Muscle of leg (tissue), 11 donors: ENCODE data around the gene CRELD1. TPM values are rescaled to one million over a fixed set of nuclear protein-coding genes. Genes with fewer than 3 reads are reported as not detected.

Source experiments
- DNase-seq: peaks from one replicate; pipeline ENCODE4 v3.0.0; 2013
- H3K27ac ChIP-seq: one replicate; pipeline ENCODE4 v1.5.1; 2013; ENCODE audit warnings: mild to moderate bottlenecking, low read length, control low read depth
- H3K27me3 ChIP-seq: one replicate; pipeline ENCODE4 v1.6.1; 2013; ENCODE audit warnings: low read length; ENCODE audit not compliant: control insufficient read depth, insufficient read depth
- H3K36me3 ChIP-seq: one replicate; pipeline ENCODE4 v1.6.1; 2013; ENCODE audit warnings: low read length; ENCODE audit not compliant: control insufficient read depth, insufficient read depth
- H3K4me1 ChIP-seq: one replicate; pipeline ENCODE4 v1.6.1; 2013; ENCODE audit warnings: low read length; ENCODE audit not compliant: control insufficient read depth, insufficient read depth
- H3K4me3 ChIP-seq: one replicate; pipeline ENCODE4 v1.5.1; 2013; ENCODE audit warnings: low read length, control low read depth
- H3K9me3 ChIP-seq: replicated peaks from 2 replicates; pipeline ENCODE4 v1.6.1; 2013; ENCODE audit warnings: low read depth, low read length; ENCODE audit not compliant: control insufficient read depth
- WGBS: methylation state at CpG from one replicate; pipeline ENCODE4 v1.1.5; 2013; ENCODE audit warnings: missing lambda C conversion rate; ENCODE audit not compliant: insufficient coverage; 5-methylcytosine and 5-hydroxymethylcytosine counted together
- polyA plus RNA-seq, 8 donors: library from polyadenylated mRNA; unstranded; fragments of 120-200 nt; gene quantifications; one replicate each; pipeline versions ENCODE4 v1.2.1 to v1.2.3, GENCODE V29; 2013; ENCODE audit warnings: inconsistent platforms in 1 of 8, low replicate concordance in 1 of 8; ENCODE audit not compliant: insufficient read length in 8 of 8, insufficient read depth in 1 of 8
- total RNA-seq: library from RNA; stranded (reverse); fragments of 120-200 nt; gene quantifications from one replicate; pipeline ENCODE4 v1.2.4, GENCODE V29; 2013

The CRELD1 gene
- total and polyA plus RNA-seq, 9 donors, result 22.5 to 42.4 (median 31.9) TPM

DNA sequence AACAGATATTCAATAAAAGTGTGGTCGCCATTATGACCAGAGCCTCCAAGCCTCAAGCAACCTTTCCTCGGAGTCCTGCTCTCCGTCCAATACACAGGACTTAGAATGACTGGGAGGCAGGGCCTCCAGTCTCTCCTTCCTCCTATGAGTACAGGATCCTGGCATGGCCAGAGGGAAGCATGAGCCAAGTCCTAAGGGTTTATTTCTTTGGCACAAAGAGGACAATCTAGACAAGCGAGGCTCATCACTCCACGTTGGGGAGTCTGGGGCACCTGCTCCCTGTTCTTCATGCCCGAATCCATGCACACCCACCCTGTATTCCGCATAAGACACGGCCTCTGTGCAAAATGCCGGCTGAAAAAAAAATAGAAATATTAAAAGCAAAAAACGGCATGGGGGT lies 11.7 kb downstream of the CRELD1 start:
- no peak for DNase-seq
- H3K4me1 ChIP-seq, result peaks cover 11% of the 10 kb centered on the region
- 73% methylated on average over 3 of the region's 10 CpGs for whole genome bisulfite sequencing
- no peaks in the 10 kb centered on the region for H3K9me3 ChIP-seq
- no peak overlapping the region for H3K4me3 ChIP-seq
- no peak overlapping the region for H3K27ac ChIP-seq
- no peaks in the 10 kb centered on the region for H3K27me3 ChIP-seq
- H3K36me3 ChIP-seq, result peaks cover 35% of the 10 kb centered on the region

DNA sequence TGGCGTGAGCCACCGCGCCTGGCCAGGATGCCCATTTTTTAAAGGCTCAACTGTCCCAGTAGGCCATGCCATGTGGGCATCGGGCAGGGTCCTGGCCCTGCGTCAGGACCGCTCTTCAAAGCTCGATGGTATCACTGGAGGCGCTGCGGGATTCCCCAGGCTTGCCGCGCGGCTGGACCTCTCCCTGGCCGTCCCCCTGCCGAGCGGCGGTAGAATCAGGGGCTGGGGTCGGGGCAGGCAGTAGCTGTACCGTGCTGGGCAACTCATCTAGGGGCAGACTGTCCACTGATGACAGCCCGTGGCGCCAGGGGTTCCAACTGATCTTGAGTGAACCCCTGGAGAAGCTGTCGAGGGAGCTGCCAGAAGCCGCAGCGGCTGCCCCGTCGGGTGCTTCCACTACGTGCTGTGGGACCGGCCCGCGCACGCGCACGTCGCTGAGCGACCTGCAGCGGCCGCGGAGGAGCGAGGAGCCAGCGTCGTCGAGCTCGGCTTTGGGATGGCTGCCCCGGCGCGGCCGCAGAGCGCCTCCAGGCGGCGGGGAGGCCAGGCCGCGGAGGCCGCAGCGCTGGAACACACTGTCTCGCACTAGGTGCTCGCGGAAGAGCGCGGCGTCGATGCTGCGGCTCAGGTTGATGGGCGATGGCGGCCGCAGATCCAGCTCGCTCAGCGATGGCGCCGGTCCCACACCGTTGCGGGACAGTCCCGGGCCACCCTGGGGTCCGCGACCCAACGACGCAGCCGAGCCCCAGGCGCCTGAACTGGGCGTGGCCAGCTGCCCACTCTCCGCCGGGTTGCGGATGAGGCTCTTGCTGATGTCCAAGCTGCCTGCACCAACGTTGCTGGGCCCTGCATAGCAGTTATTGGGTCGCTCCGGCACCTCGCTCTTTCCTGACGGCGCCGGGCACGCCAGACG lies 12.7 kb downstream of the CRELD1 start:
- WGBS, result 2% methylated on average over 90 of the region's 90 CpGs
- DNase-seq, result peak; percentile 97
- H3K36me3 ChIP-seq, result peaks cover 28% of the 10 kb centered on the region
- peak overlapping the region; percentile 70 for H3K27ac ChIP-seq
- peaks cover 16% of the 10 kb centered on the region for H3K4me1 ChIP-seq
- H3K9me3 ChIP-seq, result no peaks in the 10 kb centered on the region
- no peaks in the 10 kb centered on the region for H3K27me3 ChIP-seq
- H3K4me3 ChIP-seq, result peak overlapping the region; percentile 52

GRCh38 chr3:9947025-9947995 lies 13.7 kb downstream of the CRELD1 start:
- H3K27me3 ChIP-seq, result no peaks in the 10 kb centered on the region
- peaks cover 22% of the 10 kb centered on the region for H3K4me1 ChIP-seq
- DNase-seq, result peak; percentile 82
- peak overlapping the region; percentile 51 for H3K27ac ChIP-seq
- H3K36me3 ChIP-seq, result peaks cover 26% of the 10 kb centered on the region
- no peaks in the 10 kb centered on the region for H3K9me3 ChIP-seq
- WGBS, result 22% methylated on average over 68 of the region's 86 CpGs
- peak overlapping the region; percentile 52 for H3K4me3 ChIP-seq

GRCh38 chr3:9948586-9948985 lies 15.0 kb downstream of the CRELD1 start:
- no peak for DNase-seq
- peaks cover 18% of the 10 kb centered on the region for H3K36me3 ChIP-seq
- 40% methylated on average over 1 of the region's 3 CpGs for WGBS

GRCh38 chr3:9949115-9949514 lies 15.5 kb downstream of the CRELD1 start:
- peaks cover 12% of the 10 kb centered on the region for H3K36me3 ChIP-seq
- H3K4me1 ChIP-seq, result peaks cover 22% of the 10 kb centered on the region
- no peak overlapping the region for H3K4me3 ChIP-seq
- H3K27me3 ChIP-seq, result no peaks in the 10 kb centered on the region
- WGBS, result 90% methylated on average over 5 of the region's 7 CpGs
- no peak for DNase-seq
- no peaks in the 10 kb centered on the region for H3K9me3 ChIP-seq
- H3K27ac ChIP-seq, result no peak overlapping the region

More at GRCh38 chr3:9948586-9948985, 15.0 kb downstream of the CRELD1 start:
- no peak overlapping the region for H3K27ac ChIP-seq
- no peak overlapping the region for H3K4me3 ChIP-seq
- no peaks in the 10 kb centered on the region for H3K9me3 ChIP-seq
- peaks cover 22% of the 10 kb centered on the region for H3K4me1 ChIP-seq
- no peaks in the 10 kb centered on the region for H3K27me3 ChIP-seq

GRCh38 chr3:9949626-9950025 lies 16.0 kb downstream of the CRELD1 start:
- WGBS, result 58% methylated on average over 8 of the region's 9 CpGs
- Histone ChIP-seq H3K9me3 (no peaks in the 10 kb centered on the region), H3K36me3 (peaks cover 12% of the 10 kb centered on the region), H3K27ac (no peak overlapping the region), H3K27me3 (no peaks in the 10 kb centered on the region), H3K4me3 (no peak overlapping the region), H3K4me1 (peaks cover 22% of the 10 kb centered on the region)
- no peak for DNase-seq

DNA sequence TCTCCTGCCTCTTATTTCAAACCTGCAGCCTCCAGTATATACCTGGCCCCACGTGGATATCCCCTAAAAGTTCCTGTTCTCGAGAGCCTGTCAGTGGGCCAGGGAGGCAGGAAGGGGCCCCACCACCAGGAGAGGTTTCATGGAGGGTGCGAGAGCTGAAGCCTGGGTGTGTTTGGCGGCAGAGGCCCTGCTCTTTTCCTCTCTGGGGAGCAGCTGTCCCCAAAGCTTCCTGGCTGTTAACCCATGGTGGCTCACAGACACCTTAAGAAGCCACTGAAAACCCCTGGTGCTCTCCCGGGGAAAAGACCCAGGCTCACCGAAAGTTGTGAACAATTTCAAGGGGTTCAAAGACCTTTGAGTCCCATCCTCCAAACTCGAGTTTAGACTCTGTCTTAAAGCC lies 17.5 kb downstream of the CRELD1 start:
- WGBS, result 22% methylated on average over 4 of the region's 7 CpGs
- Histone ChIP-seq H3K27me3 (no peaks in the 10 kb centered on the region), H3K9me3 (no peaks in the 10 kb centered on the region), H3K4me1 (peaks cover 22% of the 10 kb centered on the region), H3K27ac (no peak overlapping the region), H3K4me3 (no peak overlapping the region), H3K36me3 (peaks cover 12% of the 10 kb centered on the region)
- no peak for DNase-seq

GRCh38 chr3:9951598-9951961 lies 17.9 kb downstream of the CRELD1 start:
- 67% methylated on average over 2 of the region's 10 CpGs for WGBS
- Histone ChIP-seq H3K36me3 (peaks cover 12% of the 10 kb centered on the region), H3K27me3 (no peaks in the 10 kb centered on the region), H3K4me3 (peak overlapping the region; percentile 32), H3K4me1 (peaks cover 20% of the 10 kb centered on the region), H3K9me3 (no peaks in the 10 kb centered on the region), H3K27ac (no peak overlapping the region)
- DNase-seq, result no peak

- peaks cover 20% of the 10 kb centered on the region for H3K4me1 ChIP-seq
- no peaks in the 10 kb centered on the region for H3K9me3 ChIP-seq
- no peaks in the 10 kb centered on the region for H3K27me3 ChIP-seq
- under 1% methylated on average over 29 of the region's 52 CpGs for WGBS
- DNase-seq, result peak; percentile 53
- H3K4me3 ChIP-seq, result peak within 1 kb of the TSS; percentile 32
- no peak within 1 kb of the TSS for H3K27ac ChIP-seq
- peaks cover 12% of the 10 kb centered on the region for H3K36me3 ChIP-seq
Measured at GRCh38 chr3:9951962-9952805, 18.6 kb downstream of the CRELD1 start, which contains the start of gene PRRT3. Gene PRRT3 (minus strand): TSS chr3:9952408. CDS start chr3:9950115, 2,293 bp downstream.
